Naive thymus-derived CD4-positive, alpha-beta T cell (primary cell): ENCODE data around the gene HSFX2. TPM values are rescaled to one million over a fixed set of nuclear protein-coding genes. Genes with fewer than 3 reads are reported as not detected.
"Not testable (repeated sequence)": the region's sequence is repeated elsewhere in the genome, so short reads cannot be mapped to it uniquely, and the experiment has no call there.

Experiments
- ATAC-seq: fragments of 150-1000 bp; cut with Tn5 transposase; 2 replicates; pipeline ENCODE4 v1.10.0; 2021; ENCODE audit warnings: mild to moderate bottlenecking, moderate library complexity
- CTCF ChIA-PET: fragments of 350-600 bp; sonication (Branson Sonifier 250); formaldehyde crosslinking; loops from one replicate; lab custom pipeline; 2021; ENCODE audit warnings: antibody characterized with exemption; lab: Charles Lee
- POLR2A ChIA-PET: fragments of 350-600 bp; sonication (Branson Sonifier 250); formaldehyde crosslinking; loops from one replicate; lab custom pipeline; 2021; ENCODE audit warnings: antibody characterized with exemption, inconsistent platforms; lab: Charles Lee
- DNase-seq, 9 donors: peaks; one replicate each; pipeline versions ENCODE4 v3.0.0 to v3.0.0-alpha.2; 2020 to 2022; ENCODE audit warnings: mixed read lengths in 1 of 9
- H3K27ac ChIP-seq: one replicate; pipeline ENCODE4 v1.7.0; 2013; ENCODE audit warnings: mild to moderate bottlenecking, low read depth, low read length, moderate library complexity
- H3K27me3 ChIP-seq, 2 donors: one replicate each; pipeline ENCODE4 v1.7.0; 2013; ENCODE audit warnings: low read length in 2 of 2, mild to moderate bottlenecking in 2 of 2, moderate library complexity in 2 of 2; ENCODE audit not compliant: control insufficient read depth in 2 of 2, insufficient read depth in 2 of 2
- H3K36me3 ChIP-seq, 3 experiments: 1 replicate in 2 of 3; 2 replicates in 1 of 3; pipeline ENCODE4 v1.7.0; 2013; ENCODE audit warnings: low read length in 3 of 3, mild to moderate bottlenecking in 3 of 3, moderate library complexity in 1 of 3; ENCODE audit not compliant: insufficient read depth in 3 of 3, control insufficient read depth in 2 of 3
- H3K4me1 ChIP-seq, 2 donors: one replicate each; pipeline ENCODE4 v1.7.0; 2013; ENCODE audit warnings: low read length in 2 of 2, mild to moderate bottlenecking in 2 of 2, moderate library complexity in 1 of 2; ENCODE audit not compliant: control insufficient read depth in 2 of 2, insufficient read depth in 2 of 2
- H3K4me3 ChIP-seq: 2 replicates; pipeline ENCODE4 v1.7.0; 2013; ENCODE audit warnings: mild to moderate bottlenecking, low read length
- H3K9me3 ChIP-seq, 3 experiments: 1 replicate in 2 of 3; 2 replicates in 1 of 3; pipeline ENCODE4 v1.7.0; 2013; ENCODE audit warnings: low read length in 3 of 3; ENCODE audit not compliant: control insufficient read depth in 2 of 3
- H3K27ac Mint-ChIP-seq, 9 donors: one replicate each; pipeline ENCODE4 v1.8.0; 2020 to 2022; ENCODE audit warnings: mixed read lengths in 9 of 9, mild to moderate bottlenecking in 8 of 9, moderate library complexity in 5 of 9, inconsistent platforms in 2 of 9
- H3K27me3 Mint-ChIP-seq, 5 donors: one replicate each; pipeline ENCODE4 v1.8.0; 2021 to 2022; ENCODE audit warnings: mixed read lengths in 5 of 5, mild to moderate bottlenecking in 1 of 5
- H3K36me3 Mint-ChIP-seq, 5 donors: one replicate each; pipeline ENCODE4 v1.8.0; 2020 to 2022; ENCODE audit warnings: mixed read lengths in 5 of 5, mild to moderate bottlenecking in 3 of 5, inconsistent platforms in 1 of 5
- H3K4me1 Mint-ChIP-seq, 7 donors: one replicate each; pipeline ENCODE4 v1.8.0; 2020 to 2022; ENCODE audit warnings: mixed read lengths in 7 of 7, mild to moderate bottlenecking in 3 of 7, inconsistent platforms in 1 of 7
- H3K4me3 Mint-ChIP-seq, 10 donors: one replicate each; pipeline ENCODE4 v1.8.0; 2020 to 2022; ENCODE audit warnings: mild to moderate bottlenecking in 10 of 10, mixed read lengths in 10 of 10, moderate library complexity in 6 of 10, inconsistent platforms in 2 of 10
- H3K9me3 Mint-ChIP-seq, 11 donors: one replicate each; pipeline ENCODE4 v1.8.0; 2020 to 2022; ENCODE audit warnings: mixed read lengths in 11 of 11, mild to moderate bottlenecking in 4 of 11, inconsistent platforms in 1 of 11, moderate library complexity in 1 of 11
- intact Hi-C, 2 donors: fragments of 100-400 bp; cut with micrococcal nuclease; formaldehyde crosslinking; loops; one replicate each; pipeline ENCODE4 v1.15.1; 2023
- polyA plus RNA-seq, 2 donors: library from polyadenylated mRNA; unstranded; fragments of 300-500 nt; fragmentation: Illumina TruSeq; gene quantifications; one replicate each; pipeline ENCODE4 v1.2.3, GENCODE V29; 2021
- total RNA-seq, 6 experiments: library from RNA in 5 of 6; stranded (reverse) in 5 of 6; gene quantifications; 1 replicate in 5 of 6; 2 replicates in 1 of 6; pipeline ENCODE4 v1.2.3 and lab custom pipeline; 2021 to 2026

Gene HSFX2
- total and polyA plus RNA-seq, 7 experiments from 2014 or later, result 0.82 TPM; not detected in 6

GRCh38 chrX:149555251-149555650 is 39.9 kb downstream of the HSFX2 start:
- H3K4me1 Mint-ChIP-seq, H3K4me3 Mint-ChIP-seq, DNase-seq, H3K27ac ChIP-seq, H3K36me3 ChIP-seq, ATAC-seq, H3K27me3 ChIP-seq, CTCF ChIA-PET, H3K4me1 ChIP-seq, intact Hi-C loops, POLR2A ChIA-PET, H3K9me3 ChIP-seq, H3K27ac Mint-ChIP-seq, H3K36me3 Mint-ChIP-seq, H3K9me3 Mint-ChIP-seq, H3K4me3 ChIP-seq, H3K27me3 Mint-ChIP-seq: not testable (repeated sequence)

GRCh38 chrX:149551939-149552248 is 43.2 kb downstream of the HSFX2 start:
- H3K9me3 ChIP-seq, H3K27me3 ChIP-seq, H3K27me3 Mint-ChIP-seq, H3K36me3 ChIP-seq, H3K36me3 Mint-ChIP-seq, intact Hi-C loops, DNase-seq, ATAC-seq, H3K9me3 Mint-ChIP-seq, H3K4me1 ChIP-seq, H3K27ac ChIP-seq, CTCF ChIA-PET, H3K4me3 Mint-ChIP-seq, H3K4me1 Mint-ChIP-seq, H3K27ac Mint-ChIP-seq, H3K4me3 ChIP-seq, POLR2A ChIA-PET: not testable (repeated sequence)

GRCh38 chrX:149551245-149551938 is 43.7 kb downstream of the HSFX2 start:
- H3K4me1 Mint-ChIP-seq, H3K9me3 Mint-ChIP-seq, intact Hi-C loops, DNase-seq, H3K4me3 ChIP-seq, CTCF ChIA-PET, H3K27me3 ChIP-seq, H3K27me3 Mint-ChIP-seq, ATAC-seq, H3K27ac Mint-ChIP-seq, H3K4me1 ChIP-seq, H3K9me3 ChIP-seq, H3K36me3 ChIP-seq, POLR2A ChIA-PET, H3K4me3 Mint-ChIP-seq, H3K27ac ChIP-seq, H3K36me3 Mint-ChIP-seq: not testable (repeated sequence)

GRCh38 chrX:149550454-149550853 is 44.7 kb downstream of the HSFX2 start:
- H3K4me1 Mint-ChIP-seq, H3K27ac Mint-ChIP-seq, H3K9me3 ChIP-seq, H3K9me3 Mint-ChIP-seq, H3K27me3 Mint-ChIP-seq, H3K36me3 Mint-ChIP-seq, H3K4me1 ChIP-seq, H3K4me3 ChIP-seq, H3K36me3 ChIP-seq, H3K4me3 Mint-ChIP-seq, CTCF ChIA-PET, H3K27ac ChIP-seq, DNase-seq, H3K27me3 ChIP-seq, intact Hi-C loops, POLR2A ChIA-PET: not testable (repeated sequence)
- peak; percentile 45 for ATAC-seq

GRCh38 chrX:149549701-149550100 is 45.4 kb downstream of the HSFX2 start, which contains the start of gene HSFX3:
Gene HSFX3 (minus strand): TSS chrX:149549924. CDS start chrX:149549852, 72 bp downstream.
- POLR2A ChIA-PET, result not testable (repeated sequence)

GRCh38 chrX:149547782-149548181 is 47.3 kb downstream of the HSFX2 start:
- H3K9me3 ChIP-seq, H3K27ac Mint-ChIP-seq, H3K4me1 ChIP-seq, H3K27me3 Mint-ChIP-seq, H3K4me1 Mint-ChIP-seq, H3K27me3 ChIP-seq, H3K27ac ChIP-seq, H3K36me3 Mint-ChIP-seq, H3K36me3 ChIP-seq, CTCF ChIA-PET, DNase-seq, H3K4me3 ChIP-seq, H3K9me3 Mint-ChIP-seq, H3K4me3 Mint-ChIP-seq, POLR2A ChIA-PET, ATAC-seq: not testable (repeated sequence)
- intact Hi-C loops, result loop anchor here in 1 of 2 donors (10.0 kb wide), 5 partner anchors 87 to 1847 kb away; partner anchors contain the start of genes CD99L2, MAMLD1, MTMR1 and TMEM185A

More at GRCh38 chrX:149549701-149550100, 45.4 kb downstream of the HSFX2 start, which contains the start of gene HSFX3:
- H3K27me3 Mint-ChIP-seq, DNase-seq, H3K27ac Mint-ChIP-seq, H3K4me3 Mint-ChIP-seq, H3K4me1 Mint-ChIP-seq, ATAC-seq, H3K27ac ChIP-seq, H3K27me3 ChIP-seq, H3K9me3 Mint-ChIP-seq, H3K4me1 ChIP-seq, CTCF ChIA-PET, H3K9me3 ChIP-seq, H3K4me3 ChIP-seq, H3K36me3 Mint-ChIP-seq, H3K36me3 ChIP-seq: not testable (repeated sequence)
- intact Hi-C loops, result loop anchor here in 1 of 2 donors (10.0 kb wide), 5 partner anchors 85 to 1845 kb away; partner anchors contain the start of genes CD99L2, MAMLD1, MTMR1 and TMEM185A

- H3K36me3 ChIP-seq, H3K4me1 Mint-ChIP-seq, H3K4me3 ChIP-seq, CTCF ChIA-PET, H3K9me3 Mint-ChIP-seq, H3K9me3 ChIP-seq, H3K27ac ChIP-seq, H3K4me3 Mint-ChIP-seq, DNase-seq, H3K27me3 Mint-ChIP-seq, POLR2A ChIA-PET, H3K27me3 ChIP-seq, H3K4me1 ChIP-seq, ATAC-seq, H3K27ac Mint-ChIP-seq, H3K36me3 Mint-ChIP-seq: not testable (repeated sequence)
- intact Hi-C loops, result loop anchor here in 1 of 2 donors (10.0 kb wide), 5 partner anchors 88 to 1848 kb away; partner anchors contain the start of genes CD99L2, MAMLD1, MTMR1 and TMEM185A
These were observed 48.2 kb downstream of the HSFX2 start for GRCh38 chrX:149546962-149547361.
